GM12875 (cell line): ENCODE results near the gene STAB2.

Experiments
- H3K4me3 ChIP-seq: one replicate; pipeline ENCODE4 v1.5.1; 2011; ENCODE audit warnings: low read depth, low read length, control low read depth
- TF ChIP-seq, protein P1 (sequence below): IDR thresholded peaks from 2 replicates; pipeline ENCODE4 v1.5.1; 2011; ENCODE audit warnings: low read depth, mild to moderate bottlenecking, control low read depth, inconsistent platforms, low read length, moderate library complexity, borderline replicate concordance; ENCODE audit not compliant: insufficient read depth

STAB2 gene, protein sequence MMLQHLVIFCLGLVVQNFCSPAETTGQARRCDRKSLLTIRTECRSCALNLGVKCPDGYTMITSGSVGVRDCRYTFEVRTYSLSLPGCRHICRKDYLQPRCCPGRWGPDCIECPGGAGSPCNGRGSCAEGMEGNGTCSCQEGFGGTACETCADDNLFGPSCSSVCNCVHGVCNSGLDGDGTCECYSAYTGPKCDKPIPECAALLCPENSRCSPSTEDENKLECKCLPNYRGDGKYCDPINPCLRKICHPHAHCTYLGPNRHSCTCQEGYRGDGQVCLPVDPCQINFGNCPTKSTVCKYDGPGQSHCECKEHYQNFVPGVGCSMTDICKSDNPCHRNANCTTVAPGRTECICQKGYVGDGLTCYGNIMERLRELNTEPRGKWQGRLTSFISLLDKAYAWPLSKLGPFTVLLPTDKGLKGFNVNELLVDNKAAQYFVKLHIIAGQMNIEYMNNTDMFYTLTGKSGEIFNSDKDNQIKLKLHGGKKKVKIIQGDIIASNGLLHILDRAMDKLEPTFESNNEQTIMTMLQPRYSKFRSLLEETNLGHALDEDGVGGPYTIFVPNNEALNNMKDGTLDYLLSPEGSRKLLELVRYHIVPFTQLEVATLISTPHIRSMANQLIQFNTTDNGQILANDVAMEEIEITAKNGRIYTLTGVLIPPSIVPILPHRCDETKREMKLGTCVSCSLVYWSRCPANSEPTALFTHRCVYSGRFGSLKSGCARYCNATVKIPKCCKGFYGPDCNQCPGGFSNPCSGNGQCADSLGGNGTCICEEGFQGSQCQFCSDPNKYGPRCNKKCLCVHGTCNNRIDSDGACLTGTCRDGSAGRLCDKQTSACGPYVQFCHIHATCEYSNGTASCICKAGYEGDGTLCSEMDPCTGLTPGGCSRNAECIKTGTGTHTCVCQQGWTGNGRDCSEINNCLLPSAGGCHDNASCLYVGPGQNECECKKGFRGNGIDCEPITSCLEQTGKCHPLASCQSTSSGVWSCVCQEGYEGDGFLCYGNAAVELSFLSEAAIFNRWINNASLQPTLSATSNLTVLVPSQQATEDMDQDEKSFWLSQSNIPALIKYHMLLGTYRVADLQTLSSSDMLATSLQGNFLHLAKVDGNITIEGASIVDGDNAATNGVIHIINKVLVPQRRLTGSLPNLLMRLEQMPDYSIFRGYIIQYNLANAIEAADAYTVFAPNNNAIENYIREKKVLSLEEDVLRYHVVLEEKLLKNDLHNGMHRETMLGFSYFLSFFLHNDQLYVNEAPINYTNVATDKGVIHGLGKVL (N-terminal part only)

DNA sequence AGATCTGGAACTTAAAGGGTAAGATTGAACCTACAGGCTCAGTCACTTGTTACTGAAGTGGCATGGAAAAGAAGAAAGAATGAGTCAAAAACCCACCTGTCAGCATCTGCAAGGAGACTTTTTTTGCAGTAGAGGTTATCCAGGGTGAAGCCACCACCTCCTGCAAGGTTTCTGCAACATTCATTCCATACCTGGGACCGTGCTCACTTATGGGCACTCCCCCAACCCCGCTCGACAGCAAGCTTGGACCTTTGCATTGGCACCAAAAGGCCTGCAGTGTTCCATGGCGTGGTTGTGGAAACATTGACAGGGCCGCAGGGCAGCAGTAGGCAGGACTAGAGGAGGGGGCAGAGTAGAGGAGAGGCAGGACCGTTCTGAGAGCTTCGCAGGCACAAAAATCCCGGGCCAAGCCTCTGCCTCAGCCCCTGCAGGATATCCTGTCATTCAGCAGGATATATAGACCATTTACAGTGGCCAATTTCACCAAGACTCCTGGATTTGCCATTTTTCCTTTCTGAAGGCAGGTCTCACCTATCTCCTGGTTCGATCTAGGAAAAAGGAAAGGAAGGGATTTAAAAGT, at the start of gene STAB2:
Gene STAB2, plus strand, starts transcription at position 483 of the 580 bp plus-strand sequence. CDS start 204 bp downstream, outside the sequence.
- TF ChIP-seq, protein P1, sequence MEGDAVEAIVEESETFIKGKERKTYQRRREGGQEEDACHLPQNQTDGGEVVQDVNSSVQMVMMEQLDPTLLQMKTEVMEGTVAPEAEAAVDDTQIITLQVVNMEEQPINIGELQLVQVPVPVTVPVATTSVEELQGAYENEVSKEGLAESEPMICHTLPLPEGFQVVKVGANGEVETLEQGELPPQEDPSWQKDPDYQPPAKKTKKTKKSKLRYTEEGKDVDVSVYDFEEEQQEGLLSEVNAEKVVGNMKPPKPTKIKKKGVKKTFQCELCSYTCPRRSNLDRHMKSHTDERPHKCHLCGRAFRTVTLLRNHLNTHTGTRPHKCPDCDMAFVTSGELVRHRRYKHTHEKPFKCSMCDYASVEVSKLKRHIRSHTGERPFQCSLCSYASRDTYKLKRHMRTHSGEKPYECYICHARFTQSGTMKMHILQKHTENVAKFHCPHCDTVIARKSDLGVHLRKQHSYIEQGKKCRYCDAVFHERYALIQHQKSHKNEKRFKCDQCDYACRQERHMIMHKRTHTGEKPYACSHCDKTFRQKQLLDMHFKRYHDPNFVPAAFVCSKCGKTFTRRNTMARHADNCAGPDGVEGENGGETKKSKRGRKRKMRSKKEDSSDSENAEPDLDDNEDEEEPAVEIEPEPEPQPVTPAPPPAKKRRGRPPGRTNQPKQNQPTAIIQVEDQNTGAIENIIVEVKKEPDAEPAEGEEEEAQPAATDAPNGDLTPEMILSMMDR, result no peak

DNA sequence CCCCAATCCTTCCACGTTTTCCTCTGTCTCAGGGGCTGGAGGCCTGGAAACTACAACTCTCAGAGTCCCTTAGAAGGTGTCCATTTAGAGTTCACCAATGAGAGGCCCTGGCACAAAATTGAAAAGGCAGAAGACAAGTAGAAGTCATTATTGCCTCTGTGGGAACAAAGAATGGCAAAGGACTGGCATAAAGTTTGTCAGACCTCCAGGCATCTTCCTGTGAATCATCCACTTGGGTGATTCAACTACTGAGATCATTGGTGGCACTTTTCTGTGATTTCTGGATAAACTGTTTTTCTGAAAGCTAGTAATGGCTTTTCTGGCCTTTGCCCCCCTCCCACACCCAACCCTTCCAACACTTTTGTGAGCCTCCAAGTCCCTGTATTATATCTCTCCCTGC, 48.7 kb upstream of the STAB2 start:
- H3K4me3 ChIP-seq, result no peak overlapping the region
- TF ChIP-seq, protein P1, result no peak

More for the DNA sequence above, at the start of gene STAB2:
- no peak within 1 kb of the TSS for H3K4me3 ChIP-seq

DNA sequence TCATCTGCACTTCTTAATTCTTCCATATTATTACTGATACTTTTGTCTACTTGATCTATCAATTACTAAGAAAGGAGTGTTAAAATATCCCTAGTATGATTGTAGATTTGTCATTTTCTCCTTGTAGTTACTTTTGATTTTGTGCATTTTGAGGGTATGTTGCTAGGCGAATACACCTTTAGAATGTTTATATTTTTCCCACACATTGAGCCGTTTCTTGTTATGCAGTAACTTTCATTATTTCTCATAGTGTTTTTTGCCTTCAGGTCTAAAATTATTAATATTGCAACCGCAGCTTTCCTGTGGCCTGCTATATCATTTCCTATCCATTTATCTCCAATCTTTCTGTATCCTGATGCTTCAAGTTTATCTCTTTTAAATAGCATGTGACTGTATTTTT, 46.8 kb upstream of the STAB2 start:
- no peak overlapping the region for H3K4me3 ChIP-seq

DNA sequence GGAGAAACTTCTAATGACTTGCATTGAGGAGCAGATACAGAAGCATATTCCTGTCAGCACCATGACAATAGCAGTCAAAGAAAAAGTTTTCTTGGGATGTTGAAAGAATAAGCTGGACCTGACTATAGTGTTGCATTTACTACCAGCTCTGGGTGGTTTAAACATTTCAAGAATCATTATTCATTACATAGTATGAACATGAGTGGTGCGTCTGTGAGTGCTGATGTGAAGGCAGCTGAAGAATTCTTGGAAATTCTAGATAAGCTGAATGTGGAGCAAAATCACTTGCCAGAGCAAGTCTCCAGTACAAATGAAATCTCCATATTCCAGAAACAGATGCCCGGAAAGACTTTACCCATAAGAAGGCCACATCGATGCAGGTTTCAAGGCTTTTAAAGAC, 45.0 kb upstream of the STAB2 start:
- H3K4me3 ChIP-seq, result no peak overlapping the region
- TF ChIP-seq, protein P1, result no peak

More for the DNA sequence above, 46.8 kb upstream of the STAB2 start:
- TF ChIP-seq, protein P1, result no peak

DNA sequence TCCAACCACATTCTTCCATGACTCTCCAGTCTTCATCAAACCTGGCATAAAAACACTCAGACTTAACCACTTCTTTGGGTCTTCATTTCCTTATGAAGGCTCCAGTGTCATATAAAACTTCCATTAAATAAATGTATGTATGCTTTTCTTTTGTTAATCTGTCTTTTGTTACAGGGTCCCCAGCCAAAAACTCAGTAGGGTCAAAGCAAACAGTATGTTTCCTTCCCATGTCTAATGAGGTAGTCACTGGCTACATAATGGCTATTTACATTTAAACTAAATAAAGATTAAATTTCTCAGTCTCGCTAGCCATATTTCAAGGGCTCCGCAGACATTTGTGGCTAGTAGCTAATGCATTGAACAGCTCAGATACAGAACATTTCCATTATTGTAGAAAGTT, 40.1 kb upstream of the STAB2 start:
- TF ChIP-seq, protein P1, result no peak
- H3K4me3 ChIP-seq, result no peak overlapping the region

DNA sequence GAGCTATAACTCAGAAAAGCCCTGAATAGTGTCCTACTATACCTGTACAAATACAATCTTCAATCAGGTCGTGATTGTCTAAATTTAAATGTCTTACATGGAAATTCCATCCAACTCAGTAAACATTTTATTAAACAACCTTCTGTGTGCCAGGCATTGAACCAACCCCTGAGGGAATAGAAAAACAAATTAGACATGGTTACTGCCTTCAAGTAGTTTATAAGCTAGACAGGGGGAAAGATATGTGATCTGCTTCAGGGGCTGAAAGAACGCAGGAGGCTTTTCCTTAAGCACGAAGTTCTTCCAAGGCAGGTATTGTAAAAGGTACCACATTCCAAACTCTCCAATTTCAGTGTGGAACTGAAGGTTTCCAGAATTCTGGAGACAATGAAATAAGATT, 39.7 kb upstream of the STAB2 start:
- TF ChIP-seq, protein P1, result no peak
- H3K4me3 ChIP-seq, result no peak overlapping the region
